Kidney tubule cell (primary cell): ENCODE results near the gene PDPN.

Experiments used
- DNase-seq: peaks from one replicate; pipeline ENCODE4 v3.0.0-alpha.2; 2018; ENCODE audit warnings: low spot score

The PDPN gene

GRCh38 chr1:13617773-13618172 is 34.1 kb downstream of the PDPN start:
- no peak for DNase-seq

DNA sequence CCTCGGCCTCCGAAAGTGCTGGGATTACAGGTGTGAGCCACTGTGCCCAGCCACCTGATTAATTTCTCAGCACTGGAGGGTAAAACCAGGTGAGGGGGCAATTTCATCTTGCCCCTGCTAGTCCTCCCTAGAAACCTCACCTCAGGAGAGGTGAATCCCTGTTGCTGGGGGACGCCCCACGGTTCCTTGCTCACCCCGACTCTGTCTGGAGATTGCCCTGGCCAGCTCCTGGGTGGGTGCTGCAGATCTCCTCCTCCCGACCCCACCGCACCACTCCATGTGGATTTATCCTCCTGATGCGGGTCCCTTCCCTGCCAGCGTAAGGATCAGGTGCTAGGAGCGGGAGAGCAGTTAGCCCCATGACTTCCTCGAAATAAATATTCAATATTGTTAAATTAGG is 34.9 kb downstream of the PDPN start:
- DNase-seq = no peak

GRCh38 chr1:13619909-13620308 is 36.3 kb downstream of the PDPN start:
- DNase-seq = no peak

DNA sequence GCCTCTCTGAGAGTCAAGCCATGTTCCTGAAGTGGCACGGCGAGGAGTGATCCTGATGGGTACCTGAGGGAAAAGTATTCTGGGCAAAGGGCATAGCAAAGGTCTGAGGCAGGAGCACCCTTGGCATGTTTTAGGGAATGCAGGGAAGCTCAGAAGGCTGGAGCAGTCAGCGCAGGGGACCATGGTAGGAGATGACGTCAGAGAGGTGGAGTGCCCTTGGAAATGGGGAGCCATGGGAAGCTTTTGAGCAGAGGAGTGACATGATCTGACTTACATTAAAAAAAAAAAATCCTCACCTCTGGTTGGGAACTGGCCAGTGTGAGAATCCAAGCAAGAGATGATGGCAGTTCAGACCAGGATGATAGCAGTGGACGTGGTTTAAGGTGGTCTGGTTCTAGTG is 37.2 kb downstream of the PDPN start:
- no peak for DNase-seq

DNA sequence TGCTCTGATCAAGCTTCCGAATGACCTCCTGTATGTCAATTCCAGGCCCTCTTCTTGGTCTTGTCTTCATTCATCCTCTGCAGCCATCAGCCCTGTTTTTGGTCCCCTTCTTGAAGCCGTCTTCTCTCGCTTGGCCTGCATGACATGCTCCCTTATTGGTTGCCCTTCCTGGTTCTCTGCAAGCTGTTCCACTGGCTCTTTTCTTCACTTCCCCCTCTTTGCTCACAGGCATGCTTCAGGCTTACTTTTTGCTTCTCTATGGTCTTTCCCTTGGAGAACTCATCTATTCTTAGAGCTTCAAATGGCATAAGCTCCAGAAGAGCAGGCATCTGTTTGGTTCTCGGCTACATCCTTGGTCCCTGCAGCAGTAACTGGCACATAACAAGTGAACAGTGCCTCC is 38.8 kb downstream of the PDPN start:
- no peak for DNase-seq

DNA sequence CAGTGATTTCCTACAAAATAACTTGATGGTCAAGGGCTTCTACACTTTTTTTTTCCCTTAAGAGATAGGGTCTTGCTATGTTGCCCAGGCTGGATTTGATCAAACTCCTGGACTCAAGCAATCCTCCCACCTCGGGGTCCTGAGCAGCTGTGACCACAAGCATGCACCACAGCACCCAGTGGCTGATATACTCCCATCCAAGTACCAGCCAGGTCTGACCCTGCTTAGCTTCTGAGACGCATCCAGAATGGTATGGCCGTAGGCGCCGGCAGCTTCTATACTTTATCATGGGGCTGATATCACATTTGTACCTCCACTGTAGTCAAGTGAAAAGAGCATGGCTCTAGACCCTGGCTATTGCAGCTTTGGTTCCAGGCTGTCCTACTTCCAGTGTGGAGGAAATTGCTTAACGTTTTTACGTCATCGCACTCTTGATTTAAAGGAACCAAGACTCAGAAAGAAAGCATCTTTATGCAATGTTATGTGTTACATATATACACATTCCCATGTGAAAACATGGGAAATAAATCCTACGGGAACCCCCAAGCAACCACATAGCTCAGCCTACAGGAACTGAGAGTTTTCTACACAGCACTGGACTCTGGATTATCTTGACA is 39.5 kb downstream of the PDPN start:
- no peak for DNase-seq

GRCh38 chr1:13624526-13624925 is 40.9 kb downstream of the PDPN start:
- no peak for DNase-seq

DNA sequence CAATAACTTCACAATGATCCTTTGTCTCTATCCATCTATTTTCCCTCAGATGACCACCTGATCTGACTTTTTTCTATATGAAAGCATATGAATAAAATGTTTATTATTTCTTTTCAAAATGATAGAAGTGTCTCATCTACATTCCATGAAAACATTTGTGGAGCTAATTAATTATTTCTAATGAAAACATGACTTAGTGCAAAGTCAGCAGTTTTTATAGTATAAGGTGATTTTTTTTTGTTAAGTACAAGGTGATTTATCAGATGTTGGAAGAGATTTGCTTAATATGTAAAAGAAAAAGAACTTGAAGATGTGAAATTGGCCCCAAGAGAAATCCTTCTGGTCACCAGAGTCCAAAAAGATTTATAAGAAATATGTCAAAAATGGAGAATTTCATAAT is 43.5 kb downstream of the PDPN start:
- no peak for DNase-seq

DNA sequence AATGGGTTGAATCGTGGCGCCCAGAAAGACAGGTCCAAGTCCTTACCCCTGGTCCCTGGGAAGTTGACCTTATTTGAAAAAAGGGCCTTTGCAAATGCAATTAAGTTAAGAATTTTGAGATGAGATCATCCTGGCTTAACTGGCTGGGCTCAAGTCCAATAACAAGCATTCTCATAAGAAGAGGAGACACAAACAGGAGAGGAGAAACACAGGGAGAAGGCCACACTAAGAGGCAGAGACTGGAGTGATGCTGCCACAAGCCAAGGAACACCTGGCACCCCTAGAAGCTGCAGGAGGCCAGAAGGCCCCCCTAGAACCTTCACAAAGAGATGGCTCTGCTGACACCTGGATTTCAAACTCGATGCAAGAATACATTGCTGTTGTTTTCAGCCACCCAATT is 44.6 kb downstream of the PDPN start:
- DNase-seq = no peak

DNA sequence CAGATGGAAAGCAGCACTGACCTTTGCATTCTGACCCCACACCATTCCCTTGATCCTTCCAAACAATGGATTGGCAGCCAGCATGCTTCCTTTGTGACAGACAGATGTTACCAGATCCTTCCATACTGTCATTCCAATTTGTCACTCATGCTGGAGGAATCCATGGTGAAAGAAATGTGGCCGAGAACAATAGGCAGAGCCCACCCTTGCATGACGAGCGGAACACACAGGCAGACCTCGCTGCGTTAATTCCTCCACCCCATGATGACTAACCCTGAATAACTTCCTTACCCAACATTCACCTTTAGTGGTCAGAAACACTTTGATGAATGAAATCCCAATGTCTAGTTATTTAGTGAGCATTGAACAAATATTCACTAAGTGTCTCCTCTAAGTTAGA is 45.1 kb downstream of the PDPN start:
- DNase-seq = peak; percentile 35

DNA sequence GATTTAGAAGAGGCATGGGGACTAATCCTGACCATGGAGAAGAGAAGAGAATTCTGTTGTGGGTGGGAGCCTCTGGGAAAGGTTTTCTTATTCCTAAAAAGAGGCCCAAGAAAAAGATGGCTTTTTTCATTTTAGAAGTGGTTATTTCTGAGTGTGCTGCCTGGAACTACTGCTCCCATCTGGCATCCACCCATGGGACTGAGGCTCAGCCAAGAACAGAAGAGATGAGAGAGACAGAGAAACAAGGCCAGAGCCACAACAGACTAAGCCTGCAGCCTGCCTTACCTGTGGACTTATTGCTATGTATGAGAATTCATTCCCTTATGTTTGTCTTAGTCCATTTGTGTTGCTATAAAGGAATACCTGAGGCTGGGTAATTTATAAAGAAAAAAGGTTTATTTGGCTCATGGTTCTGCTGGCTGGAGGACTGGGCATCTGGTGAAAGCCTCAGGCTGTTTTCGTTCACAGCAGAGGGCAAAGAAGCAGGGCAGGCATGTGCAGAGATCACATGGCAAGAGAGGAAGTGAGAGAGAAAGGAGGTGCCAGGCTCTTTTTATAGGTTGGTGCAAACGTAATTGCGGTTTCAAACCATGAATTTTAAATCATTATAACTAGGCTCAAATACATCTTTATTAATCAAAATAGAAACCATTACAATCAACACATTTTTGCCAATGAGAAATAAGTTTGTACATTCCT is 58.8 kb downstream of the PDPN start:
- DNase-seq = no peak

DNA sequence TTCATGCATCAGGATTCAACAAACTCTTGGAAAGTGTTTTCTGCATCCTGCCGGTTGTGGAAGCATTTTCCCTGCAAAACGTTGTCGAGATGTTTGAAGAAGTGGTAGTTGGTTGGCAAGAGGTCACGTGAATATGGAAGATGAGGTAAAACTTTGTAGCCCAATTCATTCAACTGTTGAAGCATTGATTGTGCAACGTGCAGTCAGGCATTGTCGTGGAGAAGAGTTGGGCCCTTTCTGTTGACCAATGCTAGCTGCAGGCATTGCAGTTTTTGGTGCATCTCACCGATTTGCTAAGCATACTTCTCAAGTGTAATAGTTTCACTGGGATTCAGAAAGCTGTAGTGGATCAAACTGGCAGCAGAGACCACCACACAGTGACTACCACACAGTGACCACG is 59.4 kb downstream of the PDPN start:
- DNase-seq = no peak

GRCh38 chr1:13646521-13646920 is 62.9 kb downstream of the PDPN start:
- DNase-seq = no peak

GRCh38 chr1:13651279-13651678 is 67.6 kb downstream of the PDPN start:
- no peak for DNase-seq

GRCh38 chr1:13652238-13652637 is 68.6 kb downstream of the PDPN start:
- no peak for DNase-seq

DNA sequence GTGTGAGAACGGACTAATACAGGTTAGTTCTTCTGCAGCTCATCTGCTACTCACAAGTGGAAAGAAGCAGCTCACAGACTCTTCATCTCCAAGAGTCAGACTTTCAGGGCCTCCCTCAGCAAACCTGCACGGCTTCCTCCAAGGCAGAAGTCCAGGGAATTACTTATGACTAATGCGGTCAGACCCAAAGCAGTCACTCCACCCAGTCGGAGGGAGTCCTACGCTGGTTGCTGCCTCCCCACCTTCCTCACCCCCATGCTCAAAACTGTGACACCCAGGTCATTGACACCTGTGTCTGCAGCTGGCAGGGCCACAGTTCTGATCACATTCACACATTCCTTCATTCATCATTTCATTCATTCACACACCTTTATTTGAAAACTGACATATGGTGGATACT is 77.9 kb downstream of the PDPN start:
- no peak for DNase-seq

DNA sequence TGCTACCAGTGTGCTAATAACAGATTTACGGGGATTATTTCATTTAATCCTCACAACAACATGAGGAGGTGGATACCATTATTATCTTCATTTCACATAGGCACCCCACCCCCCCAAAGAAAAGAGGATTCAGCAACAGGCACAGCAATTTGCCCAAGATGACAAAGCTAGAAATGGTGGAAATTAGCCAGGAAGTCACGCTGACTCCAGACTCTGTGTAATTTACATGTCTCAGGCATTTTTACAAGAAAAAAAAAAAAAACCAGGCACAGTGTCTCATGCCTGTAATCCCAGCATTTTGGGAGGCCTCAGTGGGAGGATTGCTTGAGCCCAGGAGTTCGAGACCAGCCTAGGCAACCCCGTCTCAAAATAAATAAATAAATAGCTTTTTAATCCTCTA is 78.9 kb downstream of the PDPN start:
- no peak for DNase-seq

GRCh38 chr1:13663969-13664368 is 80.3 kb downstream of the PDPN start:
- DNase-seq = no peak

GRCh38 chr1:13664451-13664850 is 80.8 kb downstream of the PDPN start:
- DNase-seq = no peak

GRCh38 chr1:13666317-13666716 is 82.7 kb downstream of the PDPN start:
- DNase-seq = no peak
